H1 (cell line): ENCODE measurements around the gene LOX. TPM values are rescaled to one million over a fixed set of nuclear protein-coding genes. Genes with fewer than 3 reads are reported as not detected.

Experiments used
- CTCF ChIA-PET: fragments of 300-600 bp; sonication (Branson Sonifier 250); formaldehyde crosslinking; loops from one replicate; lab custom pipeline; 2021; ENCODE audit not compliant: partially characterized antibody; lab: Charles Lee
- POLR2A ChIA-PET: fragments of 300-600 bp; sonication (Branson Sonifier 250); formaldehyde crosslinking; loops from one replicate; lab custom pipeline; 2021; ENCODE audit warnings: inconsistent platforms; ENCODE audit not compliant: partially characterized antibody; lab: Charles Lee
- DNase-seq, 2 experiments: peaks; one replicate each; pipeline versions ENCODE4 v3.0.0 to v3.0.0-alpha.2; 2010 to 2022; ENCODE audit warnings: low spot score in 2 of 2, low read depth in 1 of 2, mixed read lengths in 1 of 2
- FAIRE-seq: peaks from 2 replicates; lab custom pipeline; 2011; peaks lifted over from hg19 to GRCh38; lab: Jason Lieb, UNC
- H2AFZ ChIP-seq: 2 replicates; pipeline ENCODE4 v1.8.1; 2012; ENCODE audit warnings: low read length, inconsistent platforms
- H2AK5ac ChIP-seq: 2 replicates; pipeline ENCODE4 v1.6.1; 2013; ENCODE audit warnings: low read depth, low read length
- H2BK120ac ChIP-seq: replicated peaks from 2 replicates; pipeline ENCODE3; 2013; ENCODE audit warnings: low read depth, low read length, inconsistent platforms
- H2BK12ac ChIP-seq: 2 replicates; pipeline ENCODE4 v1.6.1; 2013; ENCODE audit warnings: low read depth, low read length
- H2BK15ac ChIP-seq: 2 replicates; pipeline ENCODE4 v1.6.1; 2013; ENCODE audit warnings: low read length
- H2BK20ac ChIP-seq: 2 replicates; pipeline ENCODE4 v1.6.1; 2013; ENCODE audit warnings: low read length
- H2BK5ac ChIP-seq: 2 replicates; pipeline ENCODE4 v1.6.1; 2013; ENCODE audit warnings: low read depth, low read length
- H3K14ac ChIP-seq: 2 replicates; pipeline ENCODE4 v1.6.1; 2013; ENCODE audit warnings: inconsistent platforms; ENCODE audit not compliant: insufficient read length
- H3K18ac ChIP-seq: 2 replicates; pipeline ENCODE4 v1.6.1; 2013; ENCODE audit warnings: low read length; ENCODE audit errors: extremely low read depth
- H3K23ac ChIP-seq: 2 replicates; pipeline ENCODE4 v1.6.1; 2013; ENCODE audit warnings: inconsistent platforms; ENCODE audit not compliant: insufficient read length
- H3K23me2 ChIP-seq: 2 replicates; pipeline ENCODE4 v1.6.1; 2013; ENCODE audit warnings: low read depth, low read length
- H3K27ac ChIP-seq: 2 replicates; pipeline ENCODE4 v1.6.1; 2011; ENCODE audit warnings: low read depth, low read length, inconsistent platforms
- H3K27me3 ChIP-seq, 4 experiments: replicated peaks in 1 of 4; 1 replicate in 1 of 4; 2 replicates in 3 of 4; pipeline versions ENCODE4 v1.6.1 to v1.8.1; 2011 to 2013; ENCODE audit warnings: low read length in 3 of 4, mild to moderate bottlenecking in 3 of 4, inconsistent platforms in 2 of 4, mixed read lengths in 2 of 4, moderate library complexity in 1 of 4; ENCODE audit not compliant: control insufficient read depth in 3 of 4, insufficient read depth in 3 of 4; ENCODE audit errors: extremely low read depth in 1 of 4
- H3K36me3 ChIP-seq, 4 experiments: 2 replicates each; pipeline versions ENCODE4 v1.6.1 to v1.8.1; 2011 to 2013; ENCODE audit warnings: mild to moderate bottlenecking in 4 of 4, low read length in 3 of 4, moderate library complexity in 2 of 4, control low read depth in 1 of 4, inconsistent platforms in 1 of 4; ENCODE audit not compliant: insufficient read depth in 4 of 4, control insufficient read depth in 2 of 4
- H3K4ac ChIP-seq: replicated peaks from 2 replicates; pipeline ENCODE3; 2013; ENCODE audit warnings: low read length, low read depth, mixed read lengths, inconsistent platforms; ENCODE audit not compliant: insufficient read length
- H3K4me1 ChIP-seq, 4 experiments: replicated peaks in 1 of 4; 1 replicate in 1 of 4; 2 replicates in 3 of 4; pipeline versions ENCODE4 v1.6.1 to v1.8.1; 2011 to 2013; ENCODE audit warnings: low read length in 3 of 4, inconsistent platforms in 2 of 4, mixed read lengths in 1 of 4; ENCODE audit not compliant: insufficient read depth in 4 of 4, control insufficient read depth in 3 of 4
- H3K4me2 ChIP-seq, 2 experiments: 2 replicates each; pipeline versions ENCODE4 v1.6.1 to v1.8.1; 2011 to 2013; ENCODE audit warnings: low read depth in 2 of 2, low read length in 2 of 2, control low read depth in 1 of 2, inconsistent platforms in 1 of 2, mild to moderate bottlenecking in 1 of 2; ENCODE audit not compliant: insufficient read depth in 1 of 2
- H3K4me3 ChIP-seq, 4 experiments: fragments of 200-600, 300-600 bp in 1 of 4; sonication (generic), shearing (Covaris generic), sonication (Bioruptor Twin) in 1 of 4; 2 replicates each; pipeline versions ENCODE4 v1.5.1 to v1.8.1; 2011 to 2016; ENCODE audit warnings: low read length in 4 of 4, low read depth in 3 of 4, control low read depth in 2 of 4, inconsistent platforms in 2 of 4, mild to moderate bottlenecking in 2 of 4, mixed read lengths in 1 of 4, moderate library complexity in 1 of 4; ENCODE audit not compliant: insufficient read depth in 2 of 4; ENCODE audit errors: extremely low read depth in 1 of 4
- H3K56ac ChIP-seq: replicated peaks from 2 replicates; pipeline ENCODE3; 2013; ENCODE audit warnings: low read depth, mild to moderate bottlenecking, mixed read lengths, low read length, inconsistent platforms; ENCODE audit not compliant: insufficient read length
- H3K79me1 ChIP-seq: 2 replicates; pipeline ENCODE4 v1.6.1; 2013; ENCODE audit warnings: low read depth, low read length, control low read depth
- H3K79me2 ChIP-seq, 2 experiments: 2 replicates each; pipeline versions ENCODE4 v1.6.1 to v1.8.1; 2012 to 2013; ENCODE audit warnings: low read length in 2 of 2, mild to moderate bottlenecking in 2 of 2, inconsistent platforms in 1 of 2; ENCODE audit not compliant: insufficient read depth in 2 of 2, control insufficient read depth in 1 of 2
- H3K9ac ChIP-seq, 4 experiments: replicated peaks in 1 of 4; 1 replicate in 1 of 4; 2 replicates in 3 of 4; pipeline versions ENCODE4 v1.6.1 to v1.8.1; 2011 to 2013; ENCODE audit warnings: low read depth in 3 of 4, low read length in 3 of 4, control low read depth in 2 of 4, mild to moderate bottlenecking in 2 of 4, moderate library complexity in 2 of 4, inconsistent platforms in 1 of 4; ENCODE audit errors: extremely low read depth in 1 of 4
- H3K9me3 ChIP-seq, 2 experiments: 2 replicates each; pipeline versions ENCODE4 v1.6.1 to v1.8.1; 2012 to 2013; ENCODE audit warnings: mild to moderate bottlenecking in 2 of 2, moderate library complexity in 2 of 2, control low read depth in 1 of 2, inconsistent platforms in 1 of 2, low read depth in 1 of 2, low read length in 1 of 2, mixed read lengths in 1 of 2; ENCODE audit not compliant: insufficient read depth in 2 of 2
- H4K20me1 ChIP-seq, 2 experiments: replicated peaks in 1 of 2; 2 replicates each; pipeline versions ENCODE3 to v1.8.1; 2011 to 2013; ENCODE audit warnings: inconsistent platforms in 2 of 2, low read length in 2 of 2, mild to moderate bottlenecking in 1 of 2; ENCODE audit not compliant: insufficient read depth in 2 of 2, control insufficient read depth in 1 of 2
- H4K5ac ChIP-seq: 2 replicates; pipeline ENCODE4 v1.6.1; 2013; ENCODE audit warnings: low read length, low read depth, mixed read lengths, inconsistent platforms; ENCODE audit not compliant: insufficient read length
- H4K8ac ChIP-seq: 2 replicates; pipeline ENCODE4 v1.8.0; 2013; ENCODE audit warnings: mild to moderate bottlenecking, moderate library complexity, low read length, inconsistent platforms; ENCODE audit not compliant: insufficient read depth; ENCODE audit errors: extremely low read depth
- H4K91ac ChIP-seq: replicated peaks from 2 replicates; pipeline ENCODE3; 2013; ENCODE audit warnings: low read length, mixed read lengths, inconsistent platforms; ENCODE audit not compliant: insufficient read length
- BACH1 ChIP-seq: IDR thresholded peaks from 2 replicates; pipeline ENCODE4 v1.6.1; 2012; ENCODE audit warnings: low read length, improper control_type of control experiment
- CREB1 ChIP-seq: IDR thresholded peaks from 2 replicates; pipeline ENCODE4 v1.6.1; 2012; ENCODE audit warnings: inconsistent platforms
- CTCF ChIP-seq, 3 experiments: IDR thresholded peaks; 1 replicate in 2 of 3; 2 replicates in 1 of 3; pipeline versions ENCODE4 v1.5.1 to v1.6.1; 2011; ENCODE audit warnings: low read length in 3 of 3, mild to moderate bottlenecking in 3 of 3, inconsistent platforms in 2 of 3, low read depth in 1 of 3, moderate library complexity in 1 of 3; ENCODE audit not compliant: insufficient read depth in 1 of 3; ENCODE audit errors: control extremely low read depth in 1 of 3
- EP300 ChIP-seq, 2 experiments: IDR thresholded peaks; 1 replicate in 1 of 2; 2 replicates in 1 of 2; pipeline ENCODE4 v1.6.1; 2011 to 2012; ENCODE audit warnings: low read depth in 2 of 2, low read length in 2 of 2, mild to moderate bottlenecking in 2 of 2, borderline replicate concordance in 1 of 2, inconsistent platforms in 1 of 2, moderate library complexity in 1 of 2
- EZH2 ChIP-seq: fragments of 200-600 bp; sonication (generic); IDR thresholded peaks from 2 replicates; pipeline ENCODE4 v1.7.1; 2012; ENCODE audit warnings: low read depth, mild to moderate bottlenecking, moderate library complexity, low read length, inconsistent platforms; ENCODE audit not compliant: severe bottlenecking
- JUN ChIP-seq: IDR thresholded peaks from 2 replicates; pipeline ENCODE4 v1.6.1; 2011; ENCODE audit warnings: low read depth, mild to moderate bottlenecking, improper control_type of control experiment, low read length
- KDM4A ChIP-seq: IDR thresholded peaks from one replicate; pipeline ENCODE4 v1.7.1; 2012; ENCODE audit warnings: low read depth, mild to moderate bottlenecking, moderate library complexity, low read length, inconsistent platforms; ENCODE audit not compliant: severe bottlenecking
- SIX5 ChIP-seq: IDR thresholded peaks from 2 replicates; pipeline ENCODE4 v1.6.1; 2011; ENCODE audit warnings: mild to moderate bottlenecking, low read depth, low read length
- WGBS, 2 experiments: shearing (Covaris generic) in 1 of 2; methylation state at CpG; one replicate each; pipeline versions ENCODE4 v1.1.6 to v1.1.7; 2013 to 2015; ENCODE audit warnings: low lambda C conversion rate in 2 of 2, mixed read lengths in 2 of 2, inconsistent platforms in 1 of 2, low coverage in 1 of 2, missing lambda C conversion rate in 1 of 2; ENCODE audit not compliant: insufficient replicate concordance in 2 of 2, insufficient coverage in 1 of 2, insufficient read length in 1 of 2; ENCODE audit errors: extremely low coverage in 1 of 2, missing lambda C conversion rate in 1 of 2; 5-methylcytosine and 5-hydroxymethylcytosine counted together
- polyA plus RNA-seq, 7 experiments: library from polyadenylated mRNA; depleted of rRNA in 3 of 7; stranded (reverse) in 5 of 7; unstranded in 2 of 7; fragments of >200 nt in 5 of 7; fragments of 200-250 nt in 2 of 7; gene quantifications; 1 replicate in 5 of 7; 2 replicates in 1 of 7; 4 replicates in 1 of 7; pipeline versions ENCODE4 v1.2.1 to v1.2.3, GENCODE V29; 2011 to 2013; ENCODE audit warnings: missing spikeins in 2 of 7, mixed read lengths in 2 of 7
- total RNA-seq: library from RNA; stranded (reverse); fragmentation: NEBNext Ultra II Directional; extraction: Animal tissue kit (Norgen Biotek cat#: 25700); gene quantifications from 2 replicates; pipeline ENCODE4 v1.2.1, GENCODE V29; 2021

The LOX gene
- total and polyA plus RNA-seq, 2 of the 8 experiments (the other 6 are each of a cell fraction or from before 2014, with no cell fraction given): 1.1 to 2.2 TPM

- H2BK5ac ChIP-seq: no peak overlapping the region
- H3K9ac ChIP-seq: peak overlapping the region in 2 of 4 experiments; percentile 48 to 58; a peak in 3 of 7 replicates
- ChIA-PET POLR2A (interaction anchor here (0.5 to 1.9 kb wide), 7 partner anchors 8 to 115 kb away, joined by 3 to 6 read pairs (median 3); partner anchors contain the start of gene SRFBP1), CTCF (interaction anchor here (0.6 to 3.0 kb wide), 35 partner anchors 8 to 1403 kb away, joined by 3 to 18 read pairs (median 4); partner anchors contain the start of gene SRFBP1)
- H3K23me2 ChIP-seq: peaks cover 17% of the 10 kb centered on the region
- no peak overlapping the region for H3K27ac ChIP-seq
- H2BK20ac ChIP-seq: no peak overlapping the region
- peak overlapping the region; percentile 95; the same call in 1 of the 2 replicates for H4K8ac ChIP-seq
- H3K4me1 ChIP-seq: peaks cover 0 to 9% (median 3%) of the 10 kb centered on the region in 4 experiments; a peak in 5 of 7 replicates
- H3K56ac ChIP-seq: no peak overlapping the region
- H3K23ac ChIP-seq: no peak overlapping the region
- H4K20me1 ChIP-seq: no peaks in the 10 kb centered on the region
- H4K5ac ChIP-seq: no peak overlapping the region
- H2BK15ac ChIP-seq: no peak overlapping the region
- peak overlapping the region; percentile 89 to 100 for H3K4me2 ChIP-seq
- H2BK12ac ChIP-seq: 0 out of 2 replicates have a peak overlapping the region, but pooled peaks have one; percentile 55
- H3K4ac ChIP-seq: no peak overlapping the region
- no peaks in the 10 kb centered on the region for H3K79me2 ChIP-seq
- H3K27me3 ChIP-seq: peaks cover 2 to 29% (median 22%) of the 10 kb centered on the region in 4 experiments
- DNase-seq (peak in 1 of 2 experiments; percentile 97), FAIRE-seq (no peak)
- 3% methylated on average over 40 of the region's 43 CpGs; no CpG with 5 or more reads in 1 of the 2 experiments for WGBS, 2 experiments
- no peak overlapping the region for H4K91ac ChIP-seq
- no peaks in the 10 kb centered on the region for H3K9me3 ChIP-seq
- H2BK120ac ChIP-seq: no peak overlapping the region
- no peaks in the 10 kb centered on the region for H3K36me3 ChIP-seq
- H2AK5ac ChIP-seq: no peak overlapping the region
- H3K14ac ChIP-seq: no peak overlapping the region
- H3K18ac ChIP-seq: no peak overlapping the region
- peak overlapping the region; percentile 97; the same call in 1 of the 2 replicates for H2AFZ ChIP-seq
- peak overlapping the region; percentile 43 to 79 (median 65) for H3K4me3 ChIP-seq
- H3K79me1 ChIP-seq: no peaks in the 10 kb centered on the region
- TF ChIP-seq SIX5 (no peak), BACH1 (0 out of 2 replicates have a peak, but pooled peaks have one; percentile 2), EZH2 (no peak), EP300 (IDR thresholded peaks at IDR 0.05; ENCODE audit: borderline replicate concordance in 1 of 2, low read depth in 2 of 2, low read length in 2 of 2) (no peak), KDM4A (peak; percentile 13), CTCF (IDR thresholded peaks at IDR 0.05; ENCODE audit: control extremely low read depth in 1 of 3, insufficient read depth in 1 of 3, low read depth in 1 of 3, low read length in 3 of 3) (peak; percentile 70 to 93 (median 92)), JUN (no peak), CREB1 (0 out of 2 replicates have a peak, but pooled peaks have one; percentile 5)
Observed at GRCh38 chr5:122076669-122077365, 1.2 kb downstream of the LOX start.
